GM10266 (cell line): ENCODE results near the gene LEF1.

Experiments
- DNase-seq: peaks from one replicate; pipeline ENCODE4 v3.0.0; 2012; ENCODE audit errors: extremely low spot score
- TF ChIP-seq, protein P1 (sequence below): IDR thresholded peaks from 2 replicates; pipeline ENCODE4 v1.5.1; 2012; ENCODE audit warnings: mild to moderate bottlenecking, low read depth; ENCODE audit not compliant: control insufficient read depth, insufficient read depth; ENCODE audit errors: missing control alignments

The LEF1 gene

DNA sequence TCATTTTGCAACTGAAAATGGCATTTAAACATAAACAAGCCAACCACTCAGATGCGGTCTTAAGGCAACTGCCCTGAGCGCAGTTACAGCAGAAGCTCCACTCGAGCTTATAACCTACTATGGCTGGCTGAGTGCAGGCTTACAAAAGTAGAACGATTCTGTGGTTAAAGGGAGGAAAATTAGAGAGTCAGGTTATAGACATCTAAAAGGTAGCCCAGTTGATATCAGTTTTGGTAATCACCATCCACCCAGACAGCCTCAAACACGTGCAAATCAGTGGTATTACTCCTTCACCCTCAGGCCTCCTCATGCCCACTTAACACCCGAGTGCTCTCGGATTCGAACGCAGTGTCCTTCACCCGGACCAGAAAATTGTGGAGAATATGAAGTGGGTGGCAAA, 3.1 kb downstream of the LEF1 start:
- TF ChIP-seq, protein P1, sequence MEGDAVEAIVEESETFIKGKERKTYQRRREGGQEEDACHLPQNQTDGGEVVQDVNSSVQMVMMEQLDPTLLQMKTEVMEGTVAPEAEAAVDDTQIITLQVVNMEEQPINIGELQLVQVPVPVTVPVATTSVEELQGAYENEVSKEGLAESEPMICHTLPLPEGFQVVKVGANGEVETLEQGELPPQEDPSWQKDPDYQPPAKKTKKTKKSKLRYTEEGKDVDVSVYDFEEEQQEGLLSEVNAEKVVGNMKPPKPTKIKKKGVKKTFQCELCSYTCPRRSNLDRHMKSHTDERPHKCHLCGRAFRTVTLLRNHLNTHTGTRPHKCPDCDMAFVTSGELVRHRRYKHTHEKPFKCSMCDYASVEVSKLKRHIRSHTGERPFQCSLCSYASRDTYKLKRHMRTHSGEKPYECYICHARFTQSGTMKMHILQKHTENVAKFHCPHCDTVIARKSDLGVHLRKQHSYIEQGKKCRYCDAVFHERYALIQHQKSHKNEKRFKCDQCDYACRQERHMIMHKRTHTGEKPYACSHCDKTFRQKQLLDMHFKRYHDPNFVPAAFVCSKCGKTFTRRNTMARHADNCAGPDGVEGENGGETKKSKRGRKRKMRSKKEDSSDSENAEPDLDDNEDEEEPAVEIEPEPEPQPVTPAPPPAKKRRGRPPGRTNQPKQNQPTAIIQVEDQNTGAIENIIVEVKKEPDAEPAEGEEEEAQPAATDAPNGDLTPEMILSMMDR: no peak
- DNase-seq: no peak

DNA sequence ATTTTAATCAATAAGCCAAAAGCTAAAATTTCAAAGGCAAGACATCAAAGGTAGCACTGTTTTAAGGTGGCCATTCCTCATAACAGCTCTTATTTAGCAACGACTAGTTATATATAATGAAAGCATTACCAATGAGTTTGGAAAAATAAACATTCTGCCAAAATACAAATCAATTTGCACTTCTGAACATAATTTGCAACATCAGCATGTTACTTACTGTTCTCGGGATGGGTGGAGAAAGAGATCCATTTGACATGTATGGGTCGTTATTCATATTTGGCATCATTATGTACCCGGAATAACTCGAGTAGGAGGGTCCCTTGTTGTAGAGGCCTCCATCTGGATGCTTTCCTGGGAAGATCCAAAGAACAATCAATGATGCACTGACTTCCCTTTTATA, 5.4 kb downstream of the LEF1 start:
- TF ChIP-seq, protein P1: no peak
- no peak for DNase-seq

DNA sequence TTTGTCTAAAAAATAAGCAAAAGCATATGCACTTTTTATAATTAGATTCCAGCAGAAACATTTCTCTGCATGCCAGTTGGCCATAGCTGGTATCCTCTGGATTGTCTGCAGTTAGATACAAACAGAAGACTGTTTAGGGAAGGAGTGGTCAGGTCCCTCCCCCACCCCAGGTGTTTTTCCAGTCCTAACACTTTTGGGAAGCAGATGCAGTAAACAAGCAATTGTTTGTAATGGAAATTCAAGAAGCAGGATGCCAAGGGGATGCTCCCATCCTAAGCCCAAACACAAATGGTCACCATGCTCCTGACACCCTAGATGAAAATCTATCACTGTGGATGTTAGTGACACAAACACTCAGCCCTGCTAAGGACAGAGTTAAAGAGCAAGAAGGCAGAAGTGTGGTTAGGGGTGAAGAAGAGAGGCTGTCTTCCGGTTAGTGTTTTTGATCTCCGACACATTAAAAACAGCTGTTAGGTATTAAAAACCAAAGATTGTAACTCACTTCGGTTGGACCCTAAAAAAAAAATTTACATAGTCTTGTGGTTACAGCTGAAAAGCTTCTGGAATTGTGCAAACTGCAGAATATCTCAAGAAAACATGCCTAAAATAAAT, 7.9 kb downstream of the LEF1 start:
- TF ChIP-seq, protein P1: no peak
- no peak for DNase-seq

DNA sequence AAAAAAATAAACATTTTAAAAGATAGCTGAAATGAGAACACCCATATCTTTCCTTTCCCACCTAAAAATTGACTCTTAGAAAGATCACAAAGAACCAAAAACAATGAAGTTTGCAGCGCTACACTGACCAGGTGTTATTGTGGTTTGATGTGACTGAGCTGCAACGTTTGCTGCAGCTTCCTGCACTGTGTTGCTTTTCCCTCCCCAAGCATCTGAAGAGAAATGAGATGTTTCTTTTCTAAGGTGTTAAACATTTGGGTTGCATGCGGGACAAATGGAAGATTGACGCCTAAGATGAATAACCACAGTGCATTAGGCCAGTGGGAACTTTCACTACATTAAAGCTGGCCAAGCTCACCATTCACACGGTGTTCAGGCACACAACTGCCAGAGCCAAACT, 8.9 kb downstream of the LEF1 start:
- DNase-seq: no peak
- TF ChIP-seq, protein P1: no peak

DNA sequence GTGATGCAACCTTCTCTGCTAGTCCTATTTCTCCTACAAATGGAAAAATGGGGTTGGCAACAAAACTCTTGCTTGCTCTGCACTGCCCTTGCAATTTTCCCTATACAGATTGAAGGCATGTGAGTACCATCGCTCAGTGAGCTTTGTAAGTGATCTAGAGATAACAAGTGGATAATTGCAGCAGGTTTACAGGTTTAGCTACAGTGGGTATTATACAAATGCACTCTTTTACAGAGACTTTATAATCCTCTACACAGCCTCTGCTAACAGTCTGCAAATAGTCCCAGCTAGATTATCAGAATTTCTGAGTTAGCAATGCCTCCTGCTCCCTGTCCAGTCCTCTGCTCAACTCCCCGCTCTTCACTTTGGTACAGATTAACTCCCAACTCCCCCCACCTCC, 11.1 kb downstream of the LEF1 start:
- DNase-seq: no peak

DNA sequence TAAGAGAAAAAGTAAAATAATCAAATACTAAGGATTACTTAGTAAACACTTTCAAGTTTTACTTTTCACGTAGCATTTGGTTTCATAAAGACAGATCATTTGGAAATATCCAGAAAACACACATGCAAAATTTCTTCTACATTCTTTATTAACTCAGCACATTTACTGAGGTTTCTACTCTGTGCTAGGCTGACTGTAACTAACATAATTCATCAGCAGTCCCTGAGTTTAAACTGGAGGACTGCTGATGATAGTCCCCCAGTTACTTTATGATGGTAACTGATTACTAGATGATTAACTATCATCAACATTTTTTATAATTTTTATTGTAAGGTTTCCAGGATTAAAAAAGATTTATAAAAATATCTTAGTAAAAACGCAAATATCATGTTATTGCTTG, 12.3 kb downstream of the LEF1 start:
- no peak for DNase-seq
- TF ChIP-seq, protein P1: no peak

More for the DNA sequence above, 11.1 kb downstream of the LEF1 start:
- TF ChIP-seq, protein P1: no peak

DNA sequence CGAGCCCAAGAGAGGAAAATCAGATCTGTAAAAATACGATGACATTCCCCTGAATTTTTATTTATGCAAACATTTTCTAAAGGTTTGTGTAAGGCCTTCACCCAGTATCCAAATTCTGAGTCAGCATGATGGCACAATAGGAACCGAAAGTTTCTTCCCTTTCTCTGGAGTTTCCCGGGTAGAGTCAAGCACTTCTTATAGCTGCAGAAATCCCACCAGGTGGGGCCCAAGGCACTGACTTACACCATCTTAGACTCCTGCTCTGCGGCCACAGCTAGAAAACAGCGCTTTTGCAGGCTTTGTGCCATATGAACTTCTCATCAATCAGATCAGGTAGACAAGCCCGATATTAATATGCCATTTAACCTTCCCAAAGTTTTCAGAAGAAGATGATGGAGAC, 13.4 kb downstream of the LEF1 start:
- DNase-seq: no peak
- TF ChIP-seq, protein P1: no peak
